Spleen (tissue), 7 donors: ENCODE results near the gene MTG1.

Source experiments
- POLR2A ChIP-seq, 3 donors: fragments of 450-650 bp; IDR thresholded peaks; one replicate each; pipeline ENCODE4 v1.5.1; 2017; ENCODE audit warnings: antibody characterized with exemption in 3 of 3, mild to moderate bottlenecking in 1 of 3
- TF ChIP-seq, protein P1 (sequence below), 11 experiments: fragments of 200-600 bp in 7 of 11; fragments of 450-650 bp in 4 of 11; sonication (generic) in 4 of 11; IDR thresholded peaks in 8 of 11; conservative IDR thresholded peaks in 3 of 11; 1 replicate in 7 of 11; 2 replicates in 4 of 11; pipeline versions ENCODE4 v1.4.0 to v1.8.0; 2016 to 2021; ENCODE audit warnings: antibody characterized with exemption in 11 of 11, inconsistent platforms in 4 of 11, mild to moderate bottlenecking in 1 of 11
- donor health status: DM: no; HTN: no; CAD: no; lungs with moderate emphysema.
- donor health status: DM: no; HTN: no; CAD: no.
- donor health status: DM: no; HTN: no; CAD: no.

GRCh38 chr10:133403359-133403758 is 9.4 kb downstream of the MTG1 start:
- TF ChIP-seq, protein P1, sequence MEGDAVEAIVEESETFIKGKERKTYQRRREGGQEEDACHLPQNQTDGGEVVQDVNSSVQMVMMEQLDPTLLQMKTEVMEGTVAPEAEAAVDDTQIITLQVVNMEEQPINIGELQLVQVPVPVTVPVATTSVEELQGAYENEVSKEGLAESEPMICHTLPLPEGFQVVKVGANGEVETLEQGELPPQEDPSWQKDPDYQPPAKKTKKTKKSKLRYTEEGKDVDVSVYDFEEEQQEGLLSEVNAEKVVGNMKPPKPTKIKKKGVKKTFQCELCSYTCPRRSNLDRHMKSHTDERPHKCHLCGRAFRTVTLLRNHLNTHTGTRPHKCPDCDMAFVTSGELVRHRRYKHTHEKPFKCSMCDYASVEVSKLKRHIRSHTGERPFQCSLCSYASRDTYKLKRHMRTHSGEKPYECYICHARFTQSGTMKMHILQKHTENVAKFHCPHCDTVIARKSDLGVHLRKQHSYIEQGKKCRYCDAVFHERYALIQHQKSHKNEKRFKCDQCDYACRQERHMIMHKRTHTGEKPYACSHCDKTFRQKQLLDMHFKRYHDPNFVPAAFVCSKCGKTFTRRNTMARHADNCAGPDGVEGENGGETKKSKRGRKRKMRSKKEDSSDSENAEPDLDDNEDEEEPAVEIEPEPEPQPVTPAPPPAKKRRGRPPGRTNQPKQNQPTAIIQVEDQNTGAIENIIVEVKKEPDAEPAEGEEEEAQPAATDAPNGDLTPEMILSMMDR (IDR thresholded peaks at IDR 0.05 in 8 of 11, conservative IDR thresholded peaks at IDR 0.05 in 3 of 11) = no peak
- no peak for TF ChIP-seq POLR2A (IDR thresholded peaks at IDR 0.05)
